Caco-2 (cell line): ENCODE measurements around the gene ACOX3. TPM values are rescaled to one million over a fixed set of nuclear protein-coding genes. Genes with fewer than 3 reads are reported as not detected.

Source experiments
- BruUV-seq: library from RNA; stranded (reverse); fragments of 400-500 nt; replicated peaks from 2 replicates; lab custom pipeline; 2021; lab: Mats Ljungman, UMichigan
- CTCF ChIA-PET: fragments of 300-600 bp; sonication (Branson Sonifier 250); formaldehyde crosslinking; loops from one replicate; lab custom pipeline; 2022; ENCODE audit warnings: antibody characterized with exemption; lab: Charles Lee
- POLR2A ChIA-PET: fragments of 300-600 bp; sonication (Branson Sonifier 250); formaldehyde crosslinking; loops from one replicate; lab custom pipeline; 2022; ENCODE audit warnings: antibody characterized with exemption; lab: Charles Lee
- DNase-seq, 2 experiments: peaks; one replicate each; pipeline versions ENCODE4 v3.0.0 to v3.0.0-alpha.2; 2020 to 2022
- H3K27me3 ChIP-seq: replicated peaks from 2 replicates; pipeline ENCODE4 v1.6.0; 2011; ENCODE audit warnings: low read length; ENCODE audit not compliant: control insufficient read depth, insufficient read depth
- H3K36me3 ChIP-seq: 2 replicates; pipeline ENCODE4 v1.5.1; 2011; ENCODE audit warnings: low read length; ENCODE audit not compliant: control insufficient read depth, insufficient read depth
- H3K4me1 ChIP-seq: fragments of 250-450 bp; sonication (Bioruptor Pico); 2 replicates; pipeline ENCODE4 v1.5.1; 2020; ENCODE audit warnings: mild to moderate bottlenecking
- H3K4me3 ChIP-seq: 2 replicates; pipeline ENCODE4 v1.5.1; 2011; ENCODE audit warnings: low read depth, mild to moderate bottlenecking, control low read depth, low read length
- H3K9me3 ChIP-seq: fragments of 250-450 bp; sonication (Bioruptor Pico); 2 replicates; pipeline ENCODE4 v1.5.1; 2020; ENCODE audit warnings: mild to moderate bottlenecking, moderate library complexity
- H3K27ac Mint-ChIP-seq: one replicate; pipeline ENCODE4 v1.8.0; 2022; ENCODE audit warnings: mixed read lengths; ENCODE audit not compliant: unreplicated experiment
- H3K27me3 Mint-ChIP-seq: one replicate; pipeline ENCODE4 v1.8.0; 2022; ENCODE audit warnings: mixed read lengths; ENCODE audit not compliant: insufficient read depth, unreplicated experiment
- H3K36me3 Mint-ChIP-seq: one replicate; pipeline ENCODE4 v1.8.0; 2022; ENCODE audit warnings: mild to moderate bottlenecking, mixed read lengths; ENCODE audit not compliant: insufficient read depth, unreplicated experiment
- H3K4me1 Mint-ChIP-seq: one replicate; pipeline ENCODE4 v1.8.0; 2022; ENCODE audit warnings: low read depth, mixed read lengths; ENCODE audit not compliant: unreplicated experiment
- H3K4me3 Mint-ChIP-seq: one replicate; pipeline ENCODE4 v1.8.0; 2022; ENCODE audit warnings: mild to moderate bottlenecking, moderate library complexity, mixed read lengths; ENCODE audit not compliant: unreplicated experiment
- H3K9me3 Mint-ChIP-seq: one replicate; pipeline ENCODE4 v1.8.0; 2022; ENCODE audit warnings: mixed read lengths; ENCODE audit not compliant: unreplicated experiment
- CTCF ChIP-seq, 2 experiments: fragments of 200-600 bp in 1 of 2; IDR thresholded peaks; 1 replicate in 1 of 2; 2 replicates in 1 of 2; pipeline versions ENCODE4 v1.5.1 to v1.8.0; 2011 to 2022; ENCODE audit warnings: antibody characterized with exemption in 1 of 2, control low read depth in 1 of 2, inconsistent platforms in 1 of 2, low read depth in 1 of 2, low read length in 1 of 2, mild to moderate bottlenecking in 1 of 2, moderate library complexity in 1 of 2; ENCODE audit not compliant: insufficient read depth in 1 of 2, severe bottlenecking in 1 of 2, unreplicated experiment in 1 of 2
- intact Hi-C: fragments of 100-400 bp; cut with micrococcal nuclease; formaldehyde crosslinking; loops from one replicate; pipeline ENCODE4 v1.10.0; 2022; ENCODE audit not compliant: unreplicated experiment
- total RNA-seq: library from RNA; stranded (reverse); gene quantifications from 2 replicates; pipeline ENCODE4 v1.2.3, GENCODE V29; 2022

Gene ACOX3
- total RNA-seq, 1 experiment from 2014 or later, result 11.5 TPM

- CTCF ChIA-PET, result no interaction called here
- H3K36me3 ChIP-seq, result no peaks in the 10 kb centered on the region
- H3K27ac Mint-ChIP-seq, result no peak overlapping the region
Observed at GRCh38 chr4:8379281-8379680, 61.2 kb downstream of the ACOX3 start.

GRCh38 chr4:8378776-8379175 is 61.7 kb downstream of the ACOX3 start:
- Histone ChIP-seq H3K27me3 (no peaks in the 10 kb centered on the region), H3K36me3 (no peaks in the 10 kb centered on the region), H3K9me3 (no peaks in the 10 kb centered on the region), H3K4me1 (no peaks in the 10 kb centered on the region), H3K4me3 (no peak overlapping the region)
- Mint-ChIP-seq H3K9me3 (no peaks in the 10 kb centered on the region), H3K36me3 (no peaks in the 10 kb centered on the region), H3K4me1 (no peaks in the 10 kb centered on the region), H3K27ac (no peak overlapping the region), H3K4me3 (no peak overlapping the region), H3K27me3 (no peaks in the 10 kb centered on the region)
- no peak for TF ChIP-seq CTCF (IDR thresholded peaks at IDR 0.05; ENCODE audit: insufficient read depth in 1 of 2, low read depth in 1 of 2, low read length in 1 of 2, severe bottlenecking in 1 of 2, unreplicated experiment in 1 of 2)
- ChIA-PET CTCF (no interaction called here), POLR2A (no interaction called here)
- no peak for DNase-seq
- BruUV-seq, result no TSS peak
- intact Hi-C loops, result no loop called here

More at GRCh38 chr4:8379281-8379680, 61.2 kb downstream of the ACOX3 start:
- H3K27me3 Mint-ChIP-seq, result no peaks in the 10 kb centered on the region
- DNase-seq, result no peak
- no peak for TF ChIP-seq CTCF (IDR thresholded peaks at IDR 0.05; ENCODE audit: insufficient read depth in 1 of 2, low read depth in 1 of 2, low read length in 1 of 2, severe bottlenecking in 1 of 2, unreplicated experiment in 1 of 2)
- H3K4me1 Mint-ChIP-seq, result no peaks in the 10 kb centered on the region
- no peaks in the 10 kb centered on the region for H3K9me3 Mint-ChIP-seq
- Histone ChIP-seq H3K4me1 (no peaks in the 10 kb centered on the region), H3K4me3 (no peak overlapping the region), H3K9me3 (no peaks in the 10 kb centered on the region), H3K27me3 (no peaks in the 10 kb centered on the region)
- intact Hi-C loops, result no loop called here
- no TSS peak for BruUV-seq
- no peaks in the 10 kb centered on the region for H3K36me3 Mint-ChIP-seq
- H3K4me3 Mint-ChIP-seq, result no peak overlapping the region
- POLR2A ChIA-PET, result no interaction called here

- no peak overlapping the region for H3K4me3 ChIP-seq
- no peaks in the 10 kb centered on the region for H3K4me1 Mint-ChIP-seq
- no peaks in the 10 kb centered on the region for H3K4me1 ChIP-seq
- no peaks in the 10 kb centered on the region for H3K27me3 Mint-ChIP-seq
- ChIA-PET CTCF (no interaction called here), POLR2A (no interaction called here)
- no peaks in the 10 kb centered on the region for H3K9me3 ChIP-seq
- DNase-seq, result no peak
- no TSS peak for BruUV-seq
- intact Hi-C loops, result no loop called here
- H3K27me3 ChIP-seq, result no peaks in the 10 kb centered on the region
- H3K4me3 Mint-ChIP-seq, result no peak overlapping the region
- H3K36me3 ChIP-seq, result no peaks in the 10 kb centered on the region
- no peak overlapping the region for H3K27ac Mint-ChIP-seq
- TF ChIP-seq CTCF (IDR thresholded peaks at IDR 0.05; ENCODE audit: insufficient read depth in 1 of 2, low read depth in 1 of 2, low read length in 1 of 2, severe bottlenecking in 1 of 2, unreplicated experiment in 1 of 2), result no peak
- no peaks in the 10 kb centered on the region for H3K9me3 Mint-ChIP-seq
- no peaks in the 10 kb centered on the region for H3K36me3 Mint-ChIP-seq
Observed at GRCh38 chr4:8378101-8378724, 62.3 kb downstream of the ACOX3 start.
